ENCODE data around the gene RTP2.

The RTP2 gene

GRCh38 chr3:187702507-187703033 is at the start of gene RTP2:
Gene RTP2, minus strand, starts transcription at chr3:187702557. Its CDS starts 429 bp downstream, at chr3:187702128.
- H3K4me3 ChIP-seq (ENCODE audit: control insufficient read depth, low read depth, low read length): no peak within 1 kb of the TSS
- no peak for TF ChIP-seq CTCF (IDR thresholded peaks at IDR 0.05; ENCODE audit: control insufficient read depth, insufficient read depth, low read depth, low read length, missing control alignments)
- no peak for DNase-seq (ENCODE audit: low read depth)

- DNase-seq (ENCODE audit: low read depth): no peak
- no peak for TF ChIP-seq CTCF (IDR thresholded peaks at IDR 0.05; ENCODE audit: control insufficient read depth, insufficient read depth, low read depth, low read length, missing control alignments)
- H3K4me3 ChIP-seq (ENCODE audit: control insufficient read depth, low read depth, low read length): no peak overlapping the region
Observed at GRCh38 chr3:187750513-187751123, 48.3 kb upstream of the RTP2 start.

- DNase-seq (ENCODE audit: low read depth): no peak
- H3K4me3 ChIP-seq (ENCODE audit: control insufficient read depth, low read depth, low read length): no peak overlapping the region
- no peak for TF ChIP-seq CTCF (IDR thresholded peaks at IDR 0.05; ENCODE audit: control insufficient read depth, insufficient read depth, low read depth, low read length, missing control alignments)
Observed at GRCh38 chr3:187750006-187750512, 47.7 kb upstream of the RTP2 start.

- no peak for DNase-seq (ENCODE audit: low read depth)
- H3K4me3 ChIP-seq (ENCODE audit: control insufficient read depth, low read depth, low read length): no peak overlapping the region
- peak; percentile 99 for TF ChIP-seq CTCF (IDR thresholded peaks at IDR 0.05; ENCODE audit: control insufficient read depth, insufficient read depth, low read depth, low read length, missing control alignments)
Observed at GRCh38 chr3:187748050-187748481, 45.7 kb upstream of the RTP2 start.

GRCh38 chr3:187747506-187747905 is 45.1 kb upstream of the RTP2 start:
- no peak overlapping the region for H3K4me3 ChIP-seq (ENCODE audit: control insufficient read depth, low read depth, low read length)
- TF ChIP-seq CTCF (IDR thresholded peaks at IDR 0.05; ENCODE audit: control insufficient read depth, insufficient read depth, low read depth, low read length, missing control alignments): no peak
- DNase-seq (ENCODE audit: low read depth): no peak

- no peak for DNase-seq (ENCODE audit: low read depth)
- peak overlapping the region; percentile 70 for H3K4me3 ChIP-seq (ENCODE audit: control insufficient read depth, low read depth, low read length)
Observed at GRCh38 chr3:187746442-187747281, 44.3 kb upstream of the RTP2 start.

More at GRCh38 chr3:187746442-187747281, 44.3 kb upstream of the RTP2 start:
- TF ChIP-seq CTCF (IDR thresholded peaks at IDR 0.05; ENCODE audit: control insufficient read depth, insufficient read depth, low read depth, low read length, missing control alignments): no peak
